Cardiac fibroblast (primary cell): ENCODE measurements around the gene SMARCE1.
"Not testable (repeated sequence)": the region's sequence is repeated elsewhere in the genome, so short reads cannot be mapped to it uniquely, and the experiment has no call there.

Experiments
- DNase-seq, 2 donors: peaks; one replicate each; pipeline versions ENCODE4 v3.0.0 to v3.0.0-alpha.2; 2010; ENCODE audit warnings: low read depth in 2 of 2
- H3K4me3 ChIP-seq, 2 donors: replicated peaks in 1 of 2; 1 replicate in 1 of 2; 2 replicates in 1 of 2; pipeline ENCODE4 v1.5.1; 2011; ENCODE audit warnings: low read depth in 2 of 2, low read length in 2 of 2, mild to moderate bottlenecking in 2 of 2, moderate library complexity in 1 of 2
- CTCF ChIP-seq: IDR thresholded peaks from one replicate; pipeline ENCODE4 v1.5.1; 2011; ENCODE audit warnings: low read depth, mild to moderate bottlenecking, low read length, inconsistent platforms

Gene SMARCE1

GRCh38 chr17:40588552-40588951, 59.1 kb downstream of the SMARCE1 start:
- no peak for TF ChIP-seq CTCF
- no peak for DNase-seq
- H3K4me3 ChIP-seq, result no peak overlapping the region

GRCh38 chr17:40586264-40586663, 61.4 kb downstream of the SMARCE1 start:
- H3K4me3 ChIP-seq, DNase-seq: not testable (repeated sequence)

- H3K4me3 ChIP-seq, DNase-seq: not testable (repeated sequence)
Observed at GRCh38 chr17:40584950-40585349, 62.7 kb downstream of the SMARCE1 start.

GRCh38 chr17:40582328-40582901, 65.2 kb downstream of the SMARCE1 start:
- no peak overlapping the region for H3K4me3 ChIP-seq
- no peak for DNase-seq
- no peak for TF ChIP-seq CTCF

GRCh38 chr17:40580140-40580539, 67.5 kb downstream of the SMARCE1 start:
- no peak overlapping the region for H3K4me3 ChIP-seq
- DNase-seq, result no peak
- TF ChIP-seq CTCF, result no peak

GRCh38 chr17:40579471-40579870, 68.1 kb downstream of the SMARCE1 start:
- DNase-seq, result no peak
- TF ChIP-seq CTCF, result no peak
- no peak overlapping the region for H3K4me3 ChIP-seq

GRCh38 chr17:40577611-40578065, 70.0 kb downstream of the SMARCE1 start:
- DNase-seq, result no peak
- no peak overlapping the region for H3K4me3 ChIP-seq
- no peak for TF ChIP-seq CTCF

GRCh38 chr17:40576113-40576740, 71.4 kb downstream of the SMARCE1 start:
- DNase-seq, result no peak
- no peak overlapping the region for H3K4me3 ChIP-seq
- no peak for TF ChIP-seq CTCF
